ENCODE results near the gene DTNA.

DNA sequence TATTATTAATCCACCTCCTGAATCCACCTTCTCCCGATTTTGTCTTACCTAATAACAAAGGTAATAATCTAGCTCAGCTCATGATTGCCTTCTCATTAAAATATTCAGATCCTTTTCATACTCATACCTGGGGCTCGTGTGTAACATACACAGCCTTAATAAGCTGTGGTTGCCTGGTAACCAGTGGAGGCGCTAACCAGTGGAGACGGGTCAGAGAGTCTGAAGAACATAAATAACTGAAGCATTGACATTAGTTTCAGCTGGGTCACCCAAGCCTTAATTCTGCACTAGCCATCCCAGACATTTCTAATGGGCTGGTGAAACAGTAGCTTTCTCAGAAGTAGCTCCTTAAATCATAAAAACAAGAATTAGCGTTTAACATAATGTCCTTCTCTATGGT is 14.8 kb upstream of the DTNA start:
- TF ChIP-seq POLR2A (IDR thresholded peaks at IDR 0.05) (no peak), EP300 (IDR thresholded peaks at IDR 0.05) (no peak)
